Neural progenitor cell (in vitro differentiated cells): ENCODE results near the gene ST6GAL1. TPM values are rescaled to one million over a fixed set of nuclear protein-coding genes. Genes with fewer than 3 reads are reported as not detected.

Experiments
- DNase-seq: peaks from one replicate; pipeline ENCODE4 v3.0.0-alpha.2; 2016; ENCODE audit warnings: low spot score
- H2AFZ ChIP-seq: fragments of 200-600 bp; sonication (generic); replicated peaks from 2 replicates; pipeline ENCODE4 v1.6.1; 2016; ENCODE audit warnings: antibody characterized with exemption
- H3F3A ChIP-seq: fragments of 200-600 bp; sonication (generic); 2 replicates; pipeline ENCODE4 v1.6.1; 2016; ENCODE audit warnings: antibody characterized with exemption, low read depth
- H3K27ac ChIP-seq: fragments of 200-600 bp; sonication (generic); 2 replicates; pipeline ENCODE4 v1.5.1; 2016; ENCODE audit warnings: mild to moderate bottlenecking
- H3K27me3 ChIP-seq: fragments of 200-600 bp; sonication (generic); 2 replicates; pipeline ENCODE4 v1.6.1; 2016; ENCODE audit warnings: mild to moderate bottlenecking, moderate library complexity
- H3K36me3 ChIP-seq: fragments of 200-600 bp; sonication (generic); 2 replicates; pipeline ENCODE4 v1.5.1; 2016
- H3K4me1 ChIP-seq: fragments of 200-600 bp; sonication (generic); 2 replicates; pipeline ENCODE4 v1.6.1; 2016; ENCODE audit warnings: mixed run types
- H3K4me2 ChIP-seq: fragments of 200-600 bp; sonication (generic); 2 replicates; pipeline ENCODE4 v1.6.1; 2016
- H3K4me3 ChIP-seq: fragments of 200-600 bp; sonication (generic); 2 replicates; pipeline ENCODE4 v1.5.1; 2016
- H3K79me2 ChIP-seq: fragments of 200-600 bp; sonication (generic); 2 replicates; pipeline ENCODE4 v1.6.1; 2016; ENCODE audit warnings: low read depth
- H3K9ac ChIP-seq: fragments of 200-600 bp; sonication (generic); 2 replicates; pipeline ENCODE4 v1.6.1; 2016
- H3K9me3 ChIP-seq: fragments of 200-600 bp; sonication (generic); 2 replicates; pipeline ENCODE4 v1.5.1; 2016; ENCODE audit warnings: low read depth
- H4K20me1 ChIP-seq: fragments of 200-600 bp; sonication (generic); 2 replicates; pipeline ENCODE4 v1.6.1; 2016; ENCODE audit warnings: low read depth
- H3K27ac Mint-ChIP-seq: 3 replicates; pipeline ENCODE4 v1.8.0; 2021; ENCODE audit warnings: mixed read lengths
- H3K27me3 Mint-ChIP-seq: 2 replicates; pipeline ENCODE4 v1.8.0; 2022; ENCODE audit warnings: low read depth, mild to moderate bottlenecking, inconsistent platforms, moderate library complexity, mixed read lengths; ENCODE audit not compliant: insufficient read depth
- H3K36me3 Mint-ChIP-seq: 3 replicates; pipeline ENCODE4 v1.8.0; 2021; ENCODE audit warnings: mixed read lengths
- H3K4me1 Mint-ChIP-seq: 3 replicates; pipeline ENCODE4 v1.8.0; 2021; ENCODE audit warnings: mixed read lengths
- H3K4me3 Mint-ChIP-seq: 3 replicates; pipeline ENCODE4 v1.8.0; 2021; ENCODE audit warnings: mild to moderate bottlenecking, moderate library complexity, mixed read lengths
- H3K9me3 Mint-ChIP-seq: 3 replicates; pipeline ENCODE4 v1.8.0; 2020; ENCODE audit warnings: mixed read lengths
- CTCF ChIP-seq: fragments of 200-600 bp; sonication (generic); IDR thresholded peaks from 2 replicates; pipeline ENCODE4 v1.5.1; 2017; ENCODE audit warnings: antibody characterized with exemption, mild to moderate bottlenecking
- EZH2 ChIP-seq: fragments of 200-600 bp; sonication (generic); IDR thresholded peaks from 2 replicates; pipeline ENCODE4 v1.6.1; 2017; ENCODE audit warnings: antibody characterized with exemption, mild to moderate bottlenecking, moderate library complexity
- EZH2phosphoT487 ChIP-seq: fragments of 200-600 bp; sonication (generic); IDR thresholded peaks from 2 replicates; pipeline ENCODE4 v1.6.1; 2017; ENCODE audit warnings: antibody characterized with exemption
- total RNA-seq: library from RNA; depleted of rRNA; stranded (reverse); fragments of >200 nt; gene quantifications from 2 replicates; pipeline ENCODE4 v1.2.3, GENCODE V29; 2015; ENCODE audit warnings: low replicate concordance

ST6GAL1 gene
- total RNA-seq, 1 donor from 2014 or later: 27.3 TPM

- no peak overlapping the region for H3K4me2 ChIP-seq
- no peak for DNase-seq
- Mint-ChIP-seq H3K4me1 (peaks cover 9% of the 10 kb centered on the region), H3K9me3 (no peaks in the 10 kb centered on the region), H3K36me3 (peaks cover 9% of the 10 kb centered on the region), H3K4me3 (no peak overlapping the region), H3K27me3 (no peaks in the 10 kb centered on the region), H3K27ac (no peak overlapping the region)
- H2AFZ ChIP-seq: no peak overlapping the region
- H3K4me3 ChIP-seq: no peak overlapping the region
- H3K4me1 ChIP-seq: peaks cover 7% of the 10 kb centered on the region
- no peaks in the 10 kb centered on the region for H3K27me3 ChIP-seq
- peaks cover 3% of the 10 kb centered on the region for H3K79me2 ChIP-seq
- no peaks in the 10 kb centered on the region for H4K20me1 ChIP-seq
- no peaks in the 10 kb centered on the region for H3K36me3 ChIP-seq
- H3F3A ChIP-seq: no peaks in the 10 kb centered on the region
- TF ChIP-seq CTCF (no peak), EZH2 (no peak), EZH2phosphoT487 (no peak)
- no peak overlapping the region for H3K9ac ChIP-seq
- H3K9me3 ChIP-seq: no peaks in the 10 kb centered on the region
- H3K27ac ChIP-seq: no peak overlapping the region
Measured at GRCh38 chr3:187027531-187028278, 97.4 kb downstream of the ST6GAL1 start.

- no peak overlapping the region for H3K27ac ChIP-seq
- no peaks in the 10 kb centered on the region for H4K20me1 ChIP-seq
- H3K9me3 Mint-ChIP-seq: peaks cover 15% of the 10 kb centered on the region
Measured at GRCh38 chr3:187031934-187032333, 101.6 kb downstream of the ST6GAL1 start.

GRCh38 chr3:187036394-187036793 lies 106.1 kb downstream of the ST6GAL1 start:
- no peaks in the 10 kb centered on the region for H3F3A ChIP-seq
- no peaks in the 10 kb centered on the region for H3K36me3 ChIP-seq
- no peak overlapping the region for H2AFZ ChIP-seq
- Mint-ChIP-seq H3K27me3 (peaks cover 3% of the 10 kb centered on the region), H3K9me3 (peaks cover 15% of the 10 kb centered on the region), H3K4me3 (no peak overlapping the region), H3K27ac (no peak overlapping the region), H3K4me1 (no peaks in the 10 kb centered on the region), H3K36me3 (peaks cover 31% of the 10 kb centered on the region)
- H3K4me3 ChIP-seq: no peak overlapping the region
- H3K4me1 ChIP-seq: no peaks in the 10 kb centered on the region
- H3K9ac ChIP-seq: no peak overlapping the region
- no peak overlapping the region for H3K27ac ChIP-seq
- TF ChIP-seq CTCF (no peak), EZH2 (no peak), EZH2phosphoT487 (no peak)
- no peak for DNase-seq
- no peaks in the 10 kb centered on the region for H3K79me2 ChIP-seq
- no peak overlapping the region for H3K4me2 ChIP-seq
- no peaks in the 10 kb centered on the region for H4K20me1 ChIP-seq
- no peaks in the 10 kb centered on the region for H3K27me3 ChIP-seq
- no peaks in the 10 kb centered on the region for H3K9me3 ChIP-seq

More at GRCh38 chr3:187031934-187032333, 101.6 kb downstream of the ST6GAL1 start:
- no peak overlapping the region for H2AFZ ChIP-seq
- no peak overlapping the region for H3K4me3 Mint-ChIP-seq
- H3K4me1 ChIP-seq: peaks cover 7% of the 10 kb centered on the region
- no peak for DNase-seq
- H3F3A ChIP-seq: no peaks in the 10 kb centered on the region
- no peak overlapping the region for H3K9ac ChIP-seq
- H3K4me2 ChIP-seq: no peak overlapping the region
- H3K36me3 ChIP-seq: no peaks in the 10 kb centered on the region
- H3K27ac Mint-ChIP-seq: no peak overlapping the region
- H3K27me3 Mint-ChIP-seq: peaks cover 3% of the 10 kb centered on the region
- H3K27me3 ChIP-seq: no peaks in the 10 kb centered on the region
- H3K36me3 Mint-ChIP-seq: peaks cover 24% of the 10 kb centered on the region
- peaks cover 9% of the 10 kb centered on the region for H3K4me1 Mint-ChIP-seq
- H3K4me3 ChIP-seq: no peak overlapping the region
- H3K79me2 ChIP-seq: no peaks in the 10 kb centered on the region
- H3K9me3 ChIP-seq: no peaks in the 10 kb centered on the region
- TF ChIP-seq CTCF (no peak), EZH2phosphoT487 (no peak), EZH2 (no peak)
